CD4-positive, alpha-beta memory T cell (primary cell): ENCODE data around the gene RBPMS2. TPM values are rescaled to one million over a fixed set of nuclear protein-coding genes. Genes with fewer than 3 reads are reported as not detected.
"Not testable (repeated sequence)": the region's sequence is repeated elsewhere in the genome, so short reads cannot be mapped to it uniquely, and the experiment has no call there.

Experiments used
- CTCF ChIA-PET: fragments of 350-600 bp; sonication (Branson Sonifier 250); formaldehyde crosslinking; loops from one replicate; lab custom pipeline; 2021; ENCODE audit warnings: inconsistent platforms; ENCODE audit not compliant: partially characterized antibody; lab: Charles Lee
- POLR2A ChIA-PET: fragments of 350-600 bp; sonication (Branson Sonifier 250); formaldehyde crosslinking; loops from one replicate; lab custom pipeline; 2021; ENCODE audit not compliant: partially characterized antibody; lab: Charles Lee
- DNase-seq, 5 donors: peaks; one replicate each; pipeline versions ENCODE4 v3.0.0 to v3.0.0-alpha.2; 2020 to 2022; ENCODE audit warnings: mixed read lengths in 1 of 5
- H3K27ac ChIP-seq: one replicate; pipeline ENCODE4 v1.7.0; 2013; ENCODE audit warnings: low read depth, low read length
- H3K27me3 ChIP-seq: 2 replicates; pipeline ENCODE4 v1.7.0; 2013; ENCODE audit warnings: mild to moderate bottlenecking, low read length, moderate library complexity; ENCODE audit not compliant: insufficient read depth
- H3K36me3 ChIP-seq: 2 replicates; pipeline ENCODE4 v1.7.0; 2013; ENCODE audit warnings: mild to moderate bottlenecking, low read length, moderate library complexity; ENCODE audit not compliant: insufficient read depth
- H3K4me1 ChIP-seq: 2 replicates; pipeline ENCODE4 v1.7.0; 2013; ENCODE audit warnings: mild to moderate bottlenecking, low read length, moderate library complexity; ENCODE audit not compliant: insufficient read depth
- H3K4me3 ChIP-seq, 2 donors: one replicate each; pipeline ENCODE4 v1.7.0; 2013; ENCODE audit warnings: low read length in 2 of 2, mild to moderate bottlenecking in 1 of 2
- H3K9me3 ChIP-seq, 2 donors: one replicate each; pipeline ENCODE4 v1.7.0; 2013; ENCODE audit warnings: low read length in 2 of 2, control low read depth in 1 of 2; ENCODE audit not compliant: control insufficient read depth in 1 of 2
- H3K27ac Mint-ChIP-seq, 7 donors: one replicate each; pipeline ENCODE4 v1.8.0; 2020 to 2021; ENCODE audit warnings: mixed read lengths in 7 of 7, mild to moderate bottlenecking in 6 of 7, inconsistent platforms in 3 of 7, moderate library complexity in 3 of 7
- H3K27me3 Mint-ChIP-seq, 2 donors: one replicate each; pipeline ENCODE4 v1.8.0; 2020 to 2021; ENCODE audit warnings: mixed read lengths in 2 of 2
- H3K36me3 Mint-ChIP-seq, 2 donors: one replicate each; pipeline ENCODE4 v1.8.0; 2020 to 2021; ENCODE audit warnings: mixed read lengths in 2 of 2, inconsistent platforms in 1 of 2, mild to moderate bottlenecking in 1 of 2
- H3K4me1 Mint-ChIP-seq, 4 donors: one replicate each; pipeline ENCODE4 v1.8.0; 2020 to 2021; ENCODE audit warnings: mixed read lengths in 4 of 4, mild to moderate bottlenecking in 1 of 4
- H3K4me3 Mint-ChIP-seq, 8 donors: one replicate each; pipeline ENCODE4 v1.8.0; 2020 to 2021; ENCODE audit warnings: mixed read lengths in 8 of 8, mild to moderate bottlenecking in 7 of 8, moderate library complexity in 6 of 8, inconsistent platforms in 3 of 8
- H3K9me3 Mint-ChIP-seq, 8 donors: one replicate each; pipeline ENCODE4 v1.8.0; 2020 to 2021; ENCODE audit warnings: mixed read lengths in 8 of 8, mild to moderate bottlenecking in 5 of 8, inconsistent platforms in 3 of 8, moderate library complexity in 1 of 8
- intact Hi-C: fragments of 100-400 bp; cut with micrococcal nuclease; formaldehyde crosslinking; loops from one replicate; pipeline ENCODE4 v1.15.1; 2023
- polyA plus RNA-seq, 2 donors: library from polyadenylated mRNA; unstranded; fragments of 300-500 nt; fragmentation: Illumina TruSeq; gene quantifications; one replicate each; pipeline ENCODE4 v1.2.3, GENCODE V29; 2021
- total RNA-seq, 2 experiments: library from RNA; stranded (reverse); gene quantifications; one replicate each; pipeline ENCODE4 v1.2.3, GENCODE V29; 2021

The RBPMS2 gene
- total RNA-seq (not detected), polyA plus RNA-seq (not detected)

DNA sequence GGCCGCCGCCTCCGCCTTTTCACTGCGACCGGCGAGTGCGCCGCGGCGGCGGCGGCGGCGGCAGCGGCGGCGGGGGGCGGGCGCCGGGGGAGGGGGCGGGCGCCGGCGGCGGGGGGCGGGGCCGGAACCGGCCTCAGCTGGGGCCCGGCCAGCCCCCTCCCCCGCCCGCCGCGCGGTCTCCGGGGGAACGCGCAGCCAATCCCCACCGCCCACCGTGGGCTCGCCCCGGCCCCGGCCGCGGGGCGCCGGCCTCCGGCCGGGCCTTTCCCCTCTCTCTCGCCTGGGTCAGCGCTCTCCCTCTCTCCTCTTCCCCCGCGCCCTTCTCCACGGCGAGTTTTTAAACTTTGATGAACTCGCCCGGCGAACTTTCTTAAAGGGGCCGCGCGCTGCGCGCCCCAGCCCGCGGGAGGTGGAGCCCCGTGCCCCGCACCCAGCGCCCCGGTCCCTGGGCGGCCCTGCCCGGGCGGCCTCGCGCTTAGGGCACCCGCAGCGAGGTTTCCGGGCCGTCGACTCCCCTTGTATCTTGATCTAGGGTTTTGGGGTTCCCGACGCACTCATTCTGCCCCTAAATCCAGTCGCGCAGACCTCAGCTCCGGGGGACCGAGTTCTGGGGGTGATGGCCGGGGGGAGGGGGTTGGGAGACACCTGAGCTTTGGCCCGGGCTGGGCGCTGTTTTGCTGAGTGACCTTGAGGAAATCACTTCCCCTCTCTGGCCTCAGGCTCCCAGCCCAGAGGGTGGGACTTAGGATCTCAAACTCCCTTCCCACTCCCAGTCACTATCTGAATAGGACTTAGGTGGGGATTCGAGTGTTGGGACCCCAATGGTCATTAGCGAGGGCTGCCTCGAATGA, at the start of gene RBPMS2:
Gene RBPMS2, minus strand, starts transcription at position 39 of the 851 bp plus-strand sequence. CDS start 270 bp downstream, outside the sequence.
- Mint-ChIP-seq H3K9me3 (no peaks in the 10 kb centered on the region), H3K4me3 (peak within 1 kb of the TSS; percentile 65 to 80 (median 73)), H3K4me1 (peaks cover 0 to 13% (median 4%) of the 10 kb centered on the region in 4 donors), H3K27me3 (peaks cover 17 to 26% of the 10 kb centered on the region in 2 donors), H3K27ac (peak within 1 kb of the TSS in 1 of 7 donors; percentile 41), H3K36me3 (no peaks in the 10 kb centered on the region)
- Histone ChIP-seq H3K4me3 (peak within 1 kb of the TSS in 1 of 2 donors; percentile 22), H3K27ac (no peak within 1 kb of the TSS), H3K4me1 (no peaks in the 10 kb centered on the region), H3K36me3 (no peaks in the 10 kb centered on the region), H3K27me3 (peaks cover 6% of the 10 kb centered on the region), H3K9me3 (no peaks in the 10 kb centered on the region)
- POLR2A ChIA-PET: no interaction called here
- intact Hi-C loops: no loop called here
- DNase-seq: no peak
- CTCF ChIA-PET: no interaction called here

DNA sequence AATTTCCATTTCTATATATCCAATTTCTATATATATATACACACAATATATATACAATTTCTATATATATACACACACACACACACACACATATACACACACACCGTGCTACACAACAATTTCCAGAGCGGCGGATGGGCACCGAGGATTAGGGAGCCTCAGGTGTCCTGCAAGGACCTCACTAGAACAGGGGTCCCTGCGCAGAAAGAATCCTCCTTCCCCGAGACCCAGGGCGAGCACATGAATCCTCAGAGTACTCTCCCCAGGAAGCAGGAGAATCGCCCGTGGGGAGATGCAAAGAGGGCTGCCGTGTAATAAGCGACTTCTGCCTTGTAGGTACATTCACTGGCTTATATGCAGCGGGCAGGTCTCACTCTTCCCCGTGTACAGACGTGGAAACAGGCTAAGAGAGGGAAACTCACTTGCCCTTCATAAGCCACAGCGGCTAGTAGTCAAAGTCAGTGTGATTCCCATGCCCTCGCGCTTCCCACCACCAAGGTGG, 49.6 kb upstream of the RBPMS2 start:
- POLR2A ChIA-PET: interaction anchor here (0.8 to 2.3 kb wide), 8 partner anchors 11 to 69 kb away, joined by 3 to 36 read pairs (median 6); no protein-coding TSS in a partner anchor
- no peak overlapping the region for H3K27ac ChIP-seq
- H3K36me3 Mint-ChIP-seq: no peaks in the 10 kb centered on the region
- peak overlapping the region; percentile 60 to 62 for H3K4me3 ChIP-seq
- peaks cover 0 to 3% (median 0%) of the 10 kb centered on the region in 8 donors for H3K9me3 Mint-ChIP-seq
- no peak for DNase-seq
- no peaks in the 10 kb centered on the region for H3K9me3 ChIP-seq
- H3K27me3 ChIP-seq: no peaks in the 10 kb centered on the region
- H3K27me3 Mint-ChIP-seq: peaks cover 2 to 9% of the 10 kb centered on the region in 2 donors
- H3K27ac Mint-ChIP-seq: peak overlapping the region in 2 of 7 donors; percentile 81 to 90
- H3K4me1 ChIP-seq: peaks cover 23% of the 10 kb centered on the region
- peaks cover 21 to 34% (median 29%) of the 10 kb centered on the region in 4 donors for H3K4me1 Mint-ChIP-seq
- CTCF ChIA-PET: interaction anchor here (1.0 to 2.7 kb wide), 4 partner anchors 11 to 69 kb away, joined by 4 to 34 read pairs (median 10); no protein-coding TSS in a partner anchor
- H3K4me3 Mint-ChIP-seq: peak overlapping the region; percentile 83 to 94 (median 88)
- intact Hi-C loops: loop anchor here (1.0 to 2.0 kb wide), 3 partner anchors 10 to 70 kb away; partner anchors contain the start of gene PLEKHO2
- no peaks in the 10 kb centered on the region for H3K36me3 ChIP-seq

DNA sequence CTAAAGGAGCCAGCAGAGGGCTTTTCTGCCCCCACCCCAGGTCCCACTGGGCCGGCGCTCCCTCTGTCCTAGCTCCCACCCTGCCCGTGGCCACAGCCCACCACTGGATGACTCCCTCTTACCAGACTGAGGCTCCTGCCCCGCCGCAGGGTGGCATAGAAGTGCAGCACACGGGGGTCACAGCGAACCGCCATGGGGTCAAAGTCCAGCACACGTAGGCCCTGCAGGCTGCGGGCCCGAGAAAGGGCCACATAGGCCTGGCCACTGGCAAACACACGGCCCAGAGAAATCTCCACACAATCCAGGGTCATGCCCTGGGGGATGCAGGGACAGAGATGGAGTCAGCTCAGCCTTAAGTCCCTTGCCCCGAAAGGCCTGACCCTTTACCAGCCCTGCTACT, 41.1 kb upstream of the RBPMS2 start:
- Histone ChIP-seq H3K9me3 (no peaks in the 10 kb centered on the region), H3K4me3 (no peak overlapping the region), H3K27ac (no peak overlapping the region), H3K36me3 (no peaks in the 10 kb centered on the region), H3K4me1 (no peaks in the 10 kb centered on the region), H3K27me3 (no peaks in the 10 kb centered on the region)
- ChIA-PET POLR2A (no interaction called here), CTCF (interaction anchor here (1.0 to 1.8 kb wide), 3 partner anchors 12 to 45 kb away, joined by 3 to 4 read pairs (median 4); no protein-coding TSS in a partner anchor)
- H3K4me3 Mint-ChIP-seq: no peak overlapping the region
- H3K4me1 Mint-ChIP-seq: no peaks in the 10 kb centered on the region
- H3K27ac Mint-ChIP-seq: peak overlapping the region in 1 of 7 donors; percentile 36
- intact Hi-C loops: no loop called here
- peaks cover 0 to 1% (median 0%) of the 10 kb centered on the region in 8 donors for H3K9me3 Mint-ChIP-seq
- DNase-seq: no peak
- peaks cover 0 to 2% of the 10 kb centered on the region in 2 donors for H3K27me3 Mint-ChIP-seq
- no peaks in the 10 kb centered on the region for H3K36me3 Mint-ChIP-seq

GRCh38 chr15:64814965-64815364, 39.6 kb upstream of the RBPMS2 start:
- DNase-seq, H3K9me3 ChIP-seq, H3K27me3 Mint-ChIP-seq, H3K36me3 Mint-ChIP-seq, POLR2A ChIA-PET, H3K4me1 Mint-ChIP-seq, H3K4me3 Mint-ChIP-seq, H3K27me3 ChIP-seq, intact Hi-C loops, H3K9me3 Mint-ChIP-seq, H3K36me3 ChIP-seq, H3K4me1 ChIP-seq, H3K27ac ChIP-seq, H3K4me3 ChIP-seq: not testable (repeated sequence)
- peak overlapping the region in 1 of 7 donors; percentile 41 for H3K27ac Mint-ChIP-seq
- CTCF ChIA-PET: interaction anchor here (0.7 to 1.8 kb wide), 6 partner anchors 11 to 626 kb away, joined by 3 to 5 read pairs (median 4); no protein-coding TSS in a partner anchor

DNA sequence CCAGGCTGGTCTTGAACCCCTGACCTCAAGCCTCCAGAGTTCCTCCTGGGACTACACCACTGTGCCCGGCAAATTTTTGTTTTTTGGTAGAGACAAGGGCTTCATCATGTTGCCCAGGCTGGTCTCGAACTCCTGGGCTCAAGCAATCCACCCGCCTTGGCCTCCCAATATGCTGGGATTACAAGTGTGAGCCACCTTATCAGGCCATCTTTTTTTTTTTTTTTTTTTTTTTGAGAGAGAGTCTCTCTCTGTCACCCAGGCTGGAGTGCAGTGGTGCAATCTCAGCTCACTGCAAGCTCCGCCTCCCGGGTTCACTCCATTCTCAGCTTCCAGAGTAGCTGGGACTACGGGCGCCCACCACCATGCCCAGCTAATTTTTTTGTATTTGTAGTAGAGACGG, 38.9 kb upstream of the RBPMS2 start:
- CTCF ChIA-PET: interaction anchor here (0.7 to 1.0 kb wide), 3 partner anchors 8 to 625 kb away, joined by 3 to 5 read pairs (median 3); no protein-coding TSS in a partner anchor
- H3K4me3 ChIP-seq, H3K27ac ChIP-seq, DNase-seq, H3K9me3 ChIP-seq, intact Hi-C loops, H3K4me1 ChIP-seq, H3K36me3 Mint-ChIP-seq, POLR2A ChIA-PET, H3K27me3 Mint-ChIP-seq, H3K36me3 ChIP-seq, H3K27me3 ChIP-seq, H3K4me1 Mint-ChIP-seq, H3K4me3 Mint-ChIP-seq, H3K9me3 Mint-ChIP-seq, H3K27ac Mint-ChIP-seq: not testable (repeated sequence)

DNA sequence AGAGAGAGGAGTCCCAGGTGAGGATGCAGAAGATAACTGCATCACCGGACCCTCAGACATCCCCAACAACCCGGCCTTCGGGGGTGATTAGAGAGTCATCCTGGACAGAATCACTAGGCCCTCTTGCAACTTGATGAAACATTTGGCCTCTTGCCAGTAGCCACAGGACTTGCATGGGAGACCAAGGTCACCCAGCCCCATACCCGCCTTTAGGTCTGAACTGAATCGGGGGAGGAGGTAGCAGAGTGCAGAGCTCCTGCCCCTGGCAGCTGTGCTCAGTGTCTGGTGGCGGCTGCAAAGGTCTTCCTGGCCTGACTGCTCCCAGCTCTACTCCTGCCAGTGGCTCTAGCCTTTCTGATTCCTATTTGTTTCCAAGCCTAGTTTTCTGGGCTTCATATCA, 37.7 kb upstream of the RBPMS2 start:
- Mint-ChIP-seq H3K36me3 (no peaks in the 10 kb centered on the region), H3K4me1 (peaks cover 0 to 5% (median 2%) of the 10 kb centered on the region in 4 donors), H3K27me3 (no peaks in the 10 kb centered on the region), H3K27ac (peak overlapping the region in 1 of 7 donors; percentile 59), H3K4me3 (no peak overlapping the region), H3K9me3 (peaks cover 0 to 1% (median 0%) of the 10 kb centered on the region in 8 donors)
- H3K27ac ChIP-seq: no peak overlapping the region
- DNase-seq: no peak
- no peak overlapping the region for H3K4me3 ChIP-seq
- no peaks in the 10 kb centered on the region for H3K9me3 ChIP-seq
- H3K36me3 ChIP-seq: no peaks in the 10 kb centered on the region
- ChIA-PET POLR2A (no interaction called here), CTCF (interaction anchor here (1.0 to 1.2 kb wide), 2 partner anchors 10 to 56 kb away, joined by 3 read pairs; no protein-coding TSS in a partner anchor)
- H3K27me3 ChIP-seq: no peaks in the 10 kb centered on the region
- intact Hi-C loops: no loop called here
- H3K4me1 ChIP-seq: peaks cover 5% of the 10 kb centered on the region
